H1 (cell line): ENCODE measurements around the gene TNS1. TPM values are rescaled to one million over a fixed set of nuclear protein-coding genes. Genes with fewer than 3 reads are reported as not detected.

Source experiments
- BCL11A ChIP-seq, 2 experiments: IDR thresholded peaks; one replicate each; pipeline ENCODE4 v1.6.1; 2011; ENCODE audit warnings: low read depth in 2 of 2, low read length in 2 of 2, mild to moderate bottlenecking in 2 of 2
- CBX5 ChIP-seq: fragments of 300-800, 300-1000 bp; sonication (generic); IDR thresholded peaks from 2 replicates; pipeline ENCODE4 v1.7.1; 2016; ENCODE audit warnings: antibody characterized with exemption, low read length, low read depth
- EP300 ChIP-seq, 2 experiments: IDR thresholded peaks; 1 replicate in 1 of 2; 2 replicates in 1 of 2; pipeline ENCODE4 v1.6.1; 2011 to 2012; ENCODE audit warnings: low read depth in 2 of 2, low read length in 2 of 2, mild to moderate bottlenecking in 2 of 2, borderline replicate concordance in 1 of 2, inconsistent platforms in 1 of 2, moderate library complexity in 1 of 2
- POLR2AphosphoS5 ChIP-seq: IDR thresholded peaks from 2 replicates; pipeline ENCODE4 v1.6.1; 2011; ENCODE audit warnings: low read depth, low read length
- SIN3A ChIP-seq, 2 experiments: IDR thresholded peaks in 1 of 2; conservative IDR thresholded peaks in 1 of 2; 2 replicates each; pipeline ENCODE4 v1.6.1; 2011 to 2012; ENCODE audit warnings: low read length in 2 of 2, improper control_type of control experiment in 1 of 2, low read depth in 1 of 2, mild to moderate bottlenecking in 1 of 2
- SP1 ChIP-seq: IDR thresholded peaks from 2 replicates; pipeline ENCODE4 v1.6.1; 2011; ENCODE audit warnings: low read depth, low read length
- polyA plus RNA-seq, 7 experiments: library from polyadenylated mRNA; depleted of rRNA in 3 of 7; stranded (reverse) in 5 of 7; unstranded in 2 of 7; fragments of >200 nt in 5 of 7; fragments of 200-250 nt in 2 of 7; gene quantifications; 1 replicate in 5 of 7; 2 replicates in 1 of 7; 4 replicates in 1 of 7; pipeline versions ENCODE4 v1.2.1 to v1.2.3, GENCODE V29; 2011 to 2013; ENCODE audit warnings: missing spikeins in 2 of 7, mixed read lengths in 2 of 7
- total RNA-seq: library from RNA; stranded (reverse); fragmentation: NEBNext Ultra II Directional; extraction: Animal tissue kit (Norgen Biotek cat#: 25700); gene quantifications from 2 replicates; pipeline ENCODE4 v1.2.1, GENCODE V29; 2021

The TNS1 gene
- total and polyA plus RNA-seq, 2 of the 8 experiments (the other 6 are each of a cell fraction or from before 2014, with no cell fraction given): 1.5 to 5.1 TPM

DNA sequence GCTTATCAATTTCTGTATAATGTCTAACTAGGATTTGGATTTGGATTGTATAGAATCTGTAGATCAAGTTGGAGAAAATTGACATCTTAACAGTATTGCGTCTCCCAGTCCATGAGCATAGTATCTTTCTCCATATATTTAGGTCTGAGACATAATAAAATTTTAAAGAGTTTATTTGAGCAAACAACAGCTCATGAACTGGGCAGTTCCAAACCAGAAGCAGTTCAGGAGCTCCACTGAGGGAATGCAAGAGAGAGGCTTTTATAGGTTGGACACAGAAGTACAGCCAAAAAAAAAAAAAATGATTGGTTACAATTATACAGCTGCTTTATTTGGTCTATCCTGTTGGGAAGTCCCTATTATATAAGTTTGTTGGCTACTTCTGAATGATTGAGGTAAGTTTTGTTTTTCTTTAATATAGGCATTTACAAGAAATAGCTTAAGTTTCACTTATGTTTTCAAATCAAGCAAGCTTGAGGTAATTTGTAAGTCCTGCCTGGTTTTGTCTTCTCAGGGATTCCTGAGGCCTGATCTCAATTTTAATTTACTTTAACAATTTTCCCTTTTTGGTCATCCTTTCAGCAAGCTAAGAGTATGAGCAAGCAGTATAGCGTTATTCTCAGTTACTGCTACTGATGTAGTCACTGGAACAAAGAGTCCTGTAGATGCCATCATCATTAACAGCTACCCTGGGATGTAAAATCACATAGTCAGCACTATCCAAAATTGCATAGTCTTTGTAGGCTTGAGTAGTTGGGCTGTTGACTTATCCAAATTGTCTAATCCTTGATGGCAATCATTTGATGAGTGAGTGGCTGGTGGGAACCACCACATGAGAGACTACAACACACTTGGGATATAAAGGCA lies 38.7 kb upstream of the TNS1 start (continued):
- TF ChIP-seq SIN3A (conservative IDR thresholded peaks at IDR 0.05 in 1 of 2, IDR thresholded peaks at IDR 0.05 in 1 of 2; ENCODE audit: low read depth in 1 of 2, low read length in 2 of 2) (no peak), SP1 (no peak), BCL11A (IDR thresholded peaks at IDR 0.05; ENCODE audit: low read depth in 2 of 2, low read length in 2 of 2) (no peak), EP300 (IDR thresholded peaks at IDR 0.05; ENCODE audit: borderline replicate concordance in 1 of 2, low read depth in 2 of 2, low read length in 2 of 2) (no peak), POLR2AphosphoS5 (no peak), CBX5 (no peak)
- TF ChIP-seq, all 59 proteins: peak for 0
